Activated CD8-positive, alpha-beta T cell treated with anti-CD3 and anti-CD28 coated beads, Interleukin-2, amount 10 ng/mL, durations not matched to agents 7 days and 5 days (primary cell): ENCODE data around the gene KIF22. TPM values are rescaled to one million over a fixed set of nuclear protein-coding genes. Genes with fewer than 3 reads are reported as not detected.
A peak's percentile ranks its signal among the peaks of the same experiment; 100 is the strongest.
"Not testable (repeated sequence)": the region's sequence is repeated elsewhere in the genome, so short reads cannot be mapped to it uniquely, and the experiment has no call there.

ENCODE experiments used
- ATAC-seq: fragments of 150-1000 bp; cut with Tn5 transposase; one replicate; pipeline ENCODE4 v1.10.0; 2021; ENCODE audit warnings: moderate library complexity
- CTCF ChIA-PET: fragments of 350-600 bp; sonication (Branson Sonifier 250); formaldehyde crosslinking; loops from one replicate; lab custom pipeline; 2021; ENCODE audit warnings: antibody characterized with exemption; lab: Charles Lee
- POLR2A ChIA-PET: fragments of 350-600 bp; sonication (Branson Sonifier 250); formaldehyde crosslinking; loops from one replicate; lab custom pipeline; 2021; ENCODE audit warnings: antibody characterized with exemption; lab: Charles Lee
- DNase-seq: peaks from one replicate; pipeline ENCODE4 v3.0.0-alpha.2; 2020
- H3K27ac Mint-ChIP-seq: one replicate; pipeline ENCODE4 v1.8.0; 2021; ENCODE audit warnings: mild to moderate bottlenecking, mixed read lengths
- H3K27me3 Mint-ChIP-seq: one replicate; pipeline ENCODE4 v1.8.0; 2021; ENCODE audit warnings: low read depth, mixed read lengths
- H3K36me3 Mint-ChIP-seq: one replicate; pipeline ENCODE4 v1.8.0; 2021; ENCODE audit warnings: low read depth, mixed read lengths
- H3K4me1 Mint-ChIP-seq: one replicate; pipeline ENCODE4 v1.8.0; 2021; ENCODE audit warnings: low read depth, mixed read lengths
- H3K4me3 Mint-ChIP-seq: one replicate; pipeline ENCODE4 v1.8.0; 2021; ENCODE audit warnings: mild to moderate bottlenecking, mixed read lengths
- H3K9me3 Mint-ChIP-seq: one replicate; pipeline ENCODE4 v1.8.0; 2022; ENCODE audit warnings: mixed read lengths; ENCODE audit not compliant: insufficient read depth
- total RNA-seq, 2 experiments: library from RNA; stranded (reverse); gene quantifications; one replicate each; pipeline ENCODE4 v1.2.3, GENCODE V29; 2021

KIF22 gene
- total RNA-seq, 2 experiments from 2014 or later, result 229 to 233 TPM

- ATAC-seq, result peak; percentile 95
- ChIA-PET CTCF (interaction anchor here (0.7 to 3.2 kb wide), 33 partner anchors 8 to 246 kb away, joined by 3 to 31 read pairs (median 7); partner anchors contain the start of genes MAZ, MVP, PAGR1 and TLCD3B), POLR2A (interaction anchor here (1.0 to 2.9 kb wide), 3 partner anchors 23 to 42 kb away, joined by 3 to 16 read pairs (median 5); partner anchors contain the start of gene MAZ)
- peak; percentile 83 for DNase-seq
- Mint-ChIP-seq H3K27me3 (peaks cover 10% of the 10 kb centered on the region), H3K4me1 (peaks cover 25% of the 10 kb centered on the region), H3K9me3 (no peaks in the 10 kb centered on the region), H3K27ac (no peak overlapping the region), H3K4me3 (peak overlapping the region; percentile 47), H3K36me3 (peaks cover 2% of the 10 kb centered on the region)
Observed at GRCh38 chr16:29784901-29785500, 5.5 kb upstream of the KIF22 start.

- H3K27me3 Mint-ChIP-seq, H3K4me3 Mint-ChIP-seq, DNase-seq, H3K27ac Mint-ChIP-seq, H3K9me3 Mint-ChIP-seq, ATAC-seq, POLR2A ChIA-PET: not testable (repeated sequence)
- peaks cover 17% of the 10 kb centered on the region for H3K36me3 Mint-ChIP-seq
- CTCF ChIA-PET, result interaction anchor here (2.5 kb wide), 1 partner anchor 61 kb away, joined by 9 read pairs; no protein-coding TSS in a partner anchor
- peaks cover 33% of the 10 kb centered on the region for H3K4me1 Mint-ChIP-seq
Observed at GRCh38 chr16:29787155-29787554, 3.4 kb upstream of the KIF22 start.

- Mint-ChIP-seq H3K36me3 (peaks cover 38% of the 10 kb centered on the region), H3K4me3 (peak overlapping the region; percentile 100), H3K27me3 (no peaks in the 10 kb centered on the region), H3K9me3 (no peaks in the 10 kb centered on the region), H3K27ac (peak overlapping the region; percentile 96), H3K4me1 (peaks cover 45% of the 10 kb centered on the region)
- CTCF ChIA-PET, result interaction anchor here (0.6 to 5.3 kb wide), 25 partner anchors 13 to 253 kb away, joined by 3 to 64 read pairs (median 6); partner anchors contain the start of genes C16orf54, INO80E, MAZ and MVP
- POLR2A ChIA-PET, result interaction anchor here (0.6 to 6.9 kb wide), 24 partner anchors 9 to 227 kb away, joined by 3 to 89 read pairs (median 6); partner anchors contain the start of genes C16orf54, HIRIP3, INO80E and MAZ
- no peak for ATAC-seq
- DNase-seq, result no peak
Observed at GRCh38 chr16:29789775-29790182, 772 bp upstream of the KIF22 start.

GRCh38 chr16:29790949-29791844, 646 bp downstream of the KIF22 start:
- peak overlapping the region; percentile 96 for H3K27ac Mint-ChIP-seq
- DNase-seq, result peak; percentile 34
- no peak for ATAC-seq
- peak overlapping the region; percentile 100 for H3K4me3 Mint-ChIP-seq
- H3K36me3 Mint-ChIP-seq, result peaks cover 50% of the 10 kb centered on the region
- H3K27me3 Mint-ChIP-seq, result no peaks in the 10 kb centered on the region
- POLR2A ChIA-PET, result interaction anchor here (0.5 to 6.9 kb wide), 17 partner anchors 8 to 226 kb away, joined by 3 to 89 read pairs (median 7); partner anchors contain the start of genes C16orf54, HIRIP3, INO80E and MAZ
- H3K4me1 Mint-ChIP-seq, result peaks cover 41% of the 10 kb centered on the region
- CTCF ChIA-PET, result interaction anchor here (0.9 to 5.3 kb wide), 18 partner anchors 13 to 206 kb away, joined by 3 to 64 read pairs (median 8); partner anchors contain the start of genes C16orf54, INO80E, MAZ and PAGR1
- H3K9me3 Mint-ChIP-seq, result no peaks in the 10 kb centered on the region

- CTCF ChIA-PET, result interaction anchor here (0.9 to 5.3 kb wide), 5 partner anchors 7 to 91 kb away, joined by 3 to 64 read pairs (median 36); partner anchors contain the start of gene PAGR1
- Mint-ChIP-seq H3K27me3 (no peaks in the 10 kb centered on the region), H3K4me3 (peak overlapping the region; percentile 100), H3K36me3 (peaks cover 59% of the 10 kb centered on the region), H3K27ac (peak overlapping the region; percentile 96), H3K9me3 (no peaks in the 10 kb centered on the region), H3K4me1 (peaks cover 41% of the 10 kb centered on the region)
- ATAC-seq (no peak), DNase-seq (no peak)
- POLR2A ChIA-PET, result interaction anchor here (0.5 to 6.9 kb wide), 5 partner anchors 10 to 100 kb away, joined by 3 to 89 read pairs (median 27); partner anchors contain the start of genes C16orf54 and MAZ
Observed at GRCh38 chr16:29791845-29792807, 1.6 kb downstream of the KIF22 start.

- DNase-seq, H3K27me3 Mint-ChIP-seq, ATAC-seq, H3K9me3 Mint-ChIP-seq: not testable (repeated sequence)
- ChIA-PET CTCF (interaction anchor here (2.0 to 5.3 kb wide), 3 partner anchors 8 to 92 kb away, joined by 9 to 64 read pairs (median 36); no protein-coding TSS in a partner anchor), POLR2A (interaction anchor here (1.0 to 6.9 kb wide), 3 partner anchors 9 to 48 kb away, joined by 3 to 89 read pairs (median 57); partner anchors contain the start of gene MAZ)
- Mint-ChIP-seq H3K4me3 (peak overlapping the region; percentile 100), H3K4me1 (peaks cover 41% of the 10 kb centered on the region), H3K27ac (peak overlapping the region; percentile 65), H3K36me3 (peaks cover 68% of the 10 kb centered on the region)
Observed at GRCh38 chr16:29793153-29793552, 2.6 kb downstream of the KIF22 start.

GRCh38 chr16:29794231-29794710, 3.7 kb downstream of the KIF22 start:
- Mint-ChIP-seq H3K9me3 (no peaks in the 10 kb centered on the region), H3K4me3 (no peak overlapping the region), H3K27ac (no peak overlapping the region), H3K36me3 (peaks cover 77% of the 10 kb centered on the region), H3K27me3 (no peaks in the 10 kb centered on the region), H3K4me1 (peaks cover 41% of the 10 kb centered on the region)
- ATAC-seq, result no peak
- ChIA-PET POLR2A (interaction anchor here (1.0 to 6.9 kb wide), 3 partner anchors 8 to 49 kb away, joined by 3 to 89 read pairs (median 57); partner anchors contain the start of gene MAZ), CTCF (interaction anchor here (1.1 to 2.2 kb wide), 5 partner anchors 9 to 54 kb away, joined by 3 to 9 read pairs (median 7); partner anchors contain the start of gene PAGR1)
- no peak for DNase-seq

GRCh38 chr16:29802416-29802935, 11.9 kb downstream of the KIF22 start:
- no peaks in the 10 kb centered on the region for H3K9me3 Mint-ChIP-seq
- ChIA-PET CTCF (interaction anchor here (1.5 to 3.1 kb wide), 5 partner anchors 11 to 102 kb away, joined by 4 to 36 read pairs (median 9); partner anchors contain the start of genes KIF22 and PAGR1), POLR2A (interaction anchor here (0.5 to 5.4 kb wide), 2 partner anchors 10 to 22 kb away, joined by 4 to 89 read pairs; partner anchors contain the start of gene KIF22)
- DNase-seq (no peak), ATAC-seq (no peak)
- H3K27me3 Mint-ChIP-seq, result no peaks in the 10 kb centered on the region
- H3K36me3 Mint-ChIP-seq, result peaks cover 63% of the 10 kb centered on the region
- H3K4me3 Mint-ChIP-seq, result no peak overlapping the region
- peaks cover 27% of the 10 kb centered on the region for H3K4me1 Mint-ChIP-seq
- peak overlapping the region; percentile 60 for H3K27ac Mint-ChIP-seq

- Mint-ChIP-seq H3K4me3 (peak overlapping the region; percentile 89), H3K27ac (peak overlapping the region; percentile 93), H3K4me1 (peaks cover 37% of the 10 kb centered on the region), H3K9me3 (no peaks in the 10 kb centered on the region), H3K36me3 (peaks cover 64% of the 10 kb centered on the region), H3K27me3 (no peaks in the 10 kb centered on the region)
- POLR2A ChIA-PET, result interaction anchor here (0.6 to 5.4 kb wide), 9 partner anchors 11 to 127 kb away, joined by 3 to 89 read pairs (median 5); partner anchors contain the start of genes KIF22 and PAGR1
- DNase-seq, result no peak
- CTCF ChIA-PET, result interaction anchor here (1.2 to 3.1 kb wide), 9 partner anchors 9 to 228 kb away, joined by 3 to 36 read pairs (median 9); partner anchors contain the start of genes KIF22 and PAGR1
- no peak for ATAC-seq
Observed at GRCh38 chr16:29804020-29804419, 13.5 kb downstream of the KIF22 start.
